Endothelial cell of umbilical vein (primary cell): ENCODE data around the gene SRGAP3.

Experiments used
- CTCF ChIP-seq, 2 donors: IDR thresholded peaks; 1 replicate in 1 of 2; 2 replicates in 1 of 2; pipeline ENCODE4 v1.5.1; 2011; ENCODE audit warnings: low read length in 2 of 2, mild to moderate bottlenecking in 2 of 2, moderate library complexity in 2 of 2, control low read depth in 1 of 2, inconsistent platforms in 1 of 2, low read depth in 1 of 2; ENCODE audit not compliant: insufficient read depth in 1 of 2; ENCODE audit errors: extremely low read depth in 1 of 2
- EZH2 ChIP-seq: IDR thresholded peaks from 2 replicates; pipeline ENCODE4 v1.6.1; 2012; ENCODE audit warnings: borderline replicate concordance, low read depth, mild to moderate bottlenecking, moderate library complexity, low read length, inconsistent platforms; ENCODE audit not compliant: severe bottlenecking
- GATA2 ChIP-seq: IDR thresholded peaks from 2 replicates; pipeline ENCODE4 v1.7.0; 2011; ENCODE audit warnings: low read depth, mild to moderate bottlenecking, moderate library complexity, mixed read lengths, low read length; ENCODE audit not compliant: insufficient read length, insufficient read depth
- POLR2A ChIP-seq: IDR thresholded peaks from 2 replicates; pipeline ENCODE4 v1.6.1; 2012; ENCODE audit warnings: low read depth, mild to moderate bottlenecking, control low read depth, low read length
- POLR2AphosphoS5 ChIP-seq: IDR thresholded peaks from 2 replicates; pipeline ENCODE4 v1.6.1; 2012; ENCODE audit warnings: low read depth, mild to moderate bottlenecking, control low read depth, low read length, moderate library complexity; ENCODE audit not compliant: insufficient read depth
- TF ChIP-seq, protein P1 (sequence below): IDR thresholded peaks from 2 replicates; pipeline ENCODE4 v1.6.1; 2011; ENCODE audit not compliant: insufficient read depth, insufficient read length

GRCh38 chr3:9270704-9271103, 21.3 kb upstream of the SRGAP3 start:
- TF ChIP-seq CTCF (IDR thresholded peaks at IDR 0.05; ENCODE audit: extremely low read depth in 1 of 2, insufficient read depth in 1 of 2, low read depth in 1 of 2, low read length in 2 of 2) (no peak), EZH2 (no peak), GATA2 (no peak), POLR2AphosphoS5 (no peak), POLR2A (no peak)
- TF ChIP-seq, protein P1, sequence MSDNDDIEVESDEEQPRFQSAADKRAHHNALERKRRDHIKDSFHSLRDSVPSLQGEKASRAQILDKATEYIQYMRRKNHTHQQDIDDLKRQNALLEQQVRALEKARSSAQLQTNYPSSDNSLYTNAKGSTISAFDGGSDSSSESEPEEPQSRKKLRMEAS: no peak
